Heart left ventricle (tissue), 13 donors: ENCODE measurements around the gene IFI27L1.

Experiments
- POLR2A ChIP-seq, 2 donors: fragments of 450-650 bp; IDR thresholded peaks; one replicate each; pipeline ENCODE4 v1.6.1; 2017; ENCODE audit warnings: antibody characterized with exemption in 2 of 2, mild to moderate bottlenecking in 2 of 2, moderate library complexity in 2 of 2
- TF ChIP-seq, protein P1 (sequence below), 12 donors: fragments of 200-600 bp; sonication (generic) in 4 of 12; IDR thresholded peaks; one replicate each; pipeline versions ENCODE4 v1.5.0 to v1.8.0; 2018 to 2022; ENCODE audit warnings: antibody characterized with exemption in 12 of 12, mild to moderate bottlenecking in 5 of 12
- donor health status: ischemic (EF 13 %, LVEDD 7.1; RV severe dilation, severe dysfunction).
- donor health status: DM: no; HTN: yes; CAD: no.
- donor health status: DM: no; HTN: no; CAD: no.
- donor health status: ischemic (EF 25% LVEDD 6.9; RV normal size, moderate dysfunction).
- donor health status: ischemic (EF 25% LVEDD 5.7; RV mildly dilated, moderate dysfunction).
- donor health status: ischemic (EF 35%, LVEDD 5.7; RV mildly dilated, moderate dysfunction).
- donor health status: nonischemic (EF 11% LVEDD 7.7; RV severe dilation, severe dysfunction).
- donor health status: DM: yes; HTN: yes; CAD: no.
- donor health status: PGD.
- donor health status: ischemic (EF 29% LVEDD 5.4; RV normal size, mild dysfunction).
- donor health status: nonischemic (EF 23%, LVEDD 6.1; RV moderate dilation, normal function).

DNA sequence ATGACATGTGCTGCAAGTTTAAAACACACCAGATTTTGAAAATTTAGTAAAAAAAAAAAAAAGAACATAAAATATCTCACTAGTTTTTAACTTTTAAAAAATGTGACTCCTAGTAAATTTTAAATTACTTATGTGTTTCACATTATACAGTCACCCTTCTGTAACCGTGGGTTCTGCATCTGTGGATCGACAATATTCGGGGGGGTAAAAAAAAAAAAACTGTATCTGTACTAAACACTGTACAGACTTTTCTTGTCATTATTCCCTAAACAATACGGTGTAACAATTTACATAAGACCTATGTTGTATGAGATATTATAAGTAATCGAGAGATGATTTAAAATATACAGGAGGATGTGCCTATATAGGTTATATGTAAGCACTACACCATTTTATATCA, 3.3 kb upstream of the IFI27L1 start:
- no peak for TF ChIP-seq POLR2A (IDR thresholded peaks at IDR 0.05)
- TF ChIP-seq, protein P1, sequence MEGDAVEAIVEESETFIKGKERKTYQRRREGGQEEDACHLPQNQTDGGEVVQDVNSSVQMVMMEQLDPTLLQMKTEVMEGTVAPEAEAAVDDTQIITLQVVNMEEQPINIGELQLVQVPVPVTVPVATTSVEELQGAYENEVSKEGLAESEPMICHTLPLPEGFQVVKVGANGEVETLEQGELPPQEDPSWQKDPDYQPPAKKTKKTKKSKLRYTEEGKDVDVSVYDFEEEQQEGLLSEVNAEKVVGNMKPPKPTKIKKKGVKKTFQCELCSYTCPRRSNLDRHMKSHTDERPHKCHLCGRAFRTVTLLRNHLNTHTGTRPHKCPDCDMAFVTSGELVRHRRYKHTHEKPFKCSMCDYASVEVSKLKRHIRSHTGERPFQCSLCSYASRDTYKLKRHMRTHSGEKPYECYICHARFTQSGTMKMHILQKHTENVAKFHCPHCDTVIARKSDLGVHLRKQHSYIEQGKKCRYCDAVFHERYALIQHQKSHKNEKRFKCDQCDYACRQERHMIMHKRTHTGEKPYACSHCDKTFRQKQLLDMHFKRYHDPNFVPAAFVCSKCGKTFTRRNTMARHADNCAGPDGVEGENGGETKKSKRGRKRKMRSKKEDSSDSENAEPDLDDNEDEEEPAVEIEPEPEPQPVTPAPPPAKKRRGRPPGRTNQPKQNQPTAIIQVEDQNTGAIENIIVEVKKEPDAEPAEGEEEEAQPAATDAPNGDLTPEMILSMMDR (IDR thresholded peaks at IDR 0.05) = no peak
